Measurements from ENCODE around the gene NCAPD2.

Gene NCAPD2

DNA sequence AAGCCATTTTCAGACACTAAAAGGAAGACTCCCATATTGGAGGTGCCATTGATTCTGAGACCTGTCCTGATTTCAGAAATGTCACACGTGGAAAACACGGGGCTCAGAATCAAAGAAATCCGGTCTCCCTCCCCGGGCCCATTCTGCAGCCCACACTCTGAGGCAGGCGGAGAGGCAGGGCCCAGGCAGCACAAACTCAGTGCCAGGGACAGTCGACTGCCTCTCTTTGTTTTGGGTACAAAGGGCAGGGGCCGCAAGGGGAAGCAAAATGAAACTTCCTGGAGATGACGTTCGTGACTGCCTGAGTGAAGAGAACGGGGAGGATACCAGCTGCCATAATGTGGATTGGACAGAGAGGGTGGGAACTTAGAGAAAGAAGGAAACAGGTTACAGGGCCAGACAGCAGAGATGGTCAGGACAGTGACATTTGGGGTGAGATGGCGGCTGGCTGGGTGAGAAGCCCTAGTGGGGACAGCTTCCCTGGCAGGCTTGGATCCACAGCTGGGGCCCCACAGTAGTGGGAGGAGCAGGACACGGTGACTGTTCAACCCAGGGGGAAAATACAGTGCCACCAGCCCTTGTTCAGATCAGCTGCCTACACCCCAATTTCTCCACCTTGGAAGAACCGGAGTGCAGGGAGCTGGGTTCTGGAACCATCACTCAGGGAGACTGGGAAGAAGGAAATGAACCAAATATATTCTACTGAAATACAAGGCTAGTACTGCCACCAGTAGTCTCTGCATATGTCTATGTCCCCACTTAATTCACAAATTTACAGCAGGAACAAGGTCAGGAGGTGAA, 48.5 kb downstream of the NCAPD2 start:
- no peak overlapping the region for H3K9ac ChIP-seq
- H3K4me1 ChIP-seq, result peaks cover 8% of the 10 kb centered on the region
- H2AFZ ChIP-seq, result no peak overlapping the region
- no peak overlapping the region for H3K4me2 ChIP-seq (ENCODE audit: low read length)
- H3K4me3 ChIP-seq (ENCODE audit: low read depth, low read length), result no peak overlapping the region
- H3K79me2 ChIP-seq, result no peaks in the 10 kb centered on the region
- H3K27me3 ChIP-seq (ENCODE audit: control insufficient read depth, insufficient read depth, low read length), result no peaks in the 10 kb centered on the region
- H3K9me3 ChIP-seq (ENCODE audit: control insufficient read depth, low read length), result no peaks in the 10 kb centered on the region
- no peaks in the 10 kb centered on the region for H3K36me3 ChIP-seq (ENCODE audit: control insufficient read depth, insufficient read depth, low read length)
- H3K27ac ChIP-seq, result no peak overlapping the region
- TF ChIP-seq, protein P1, sequence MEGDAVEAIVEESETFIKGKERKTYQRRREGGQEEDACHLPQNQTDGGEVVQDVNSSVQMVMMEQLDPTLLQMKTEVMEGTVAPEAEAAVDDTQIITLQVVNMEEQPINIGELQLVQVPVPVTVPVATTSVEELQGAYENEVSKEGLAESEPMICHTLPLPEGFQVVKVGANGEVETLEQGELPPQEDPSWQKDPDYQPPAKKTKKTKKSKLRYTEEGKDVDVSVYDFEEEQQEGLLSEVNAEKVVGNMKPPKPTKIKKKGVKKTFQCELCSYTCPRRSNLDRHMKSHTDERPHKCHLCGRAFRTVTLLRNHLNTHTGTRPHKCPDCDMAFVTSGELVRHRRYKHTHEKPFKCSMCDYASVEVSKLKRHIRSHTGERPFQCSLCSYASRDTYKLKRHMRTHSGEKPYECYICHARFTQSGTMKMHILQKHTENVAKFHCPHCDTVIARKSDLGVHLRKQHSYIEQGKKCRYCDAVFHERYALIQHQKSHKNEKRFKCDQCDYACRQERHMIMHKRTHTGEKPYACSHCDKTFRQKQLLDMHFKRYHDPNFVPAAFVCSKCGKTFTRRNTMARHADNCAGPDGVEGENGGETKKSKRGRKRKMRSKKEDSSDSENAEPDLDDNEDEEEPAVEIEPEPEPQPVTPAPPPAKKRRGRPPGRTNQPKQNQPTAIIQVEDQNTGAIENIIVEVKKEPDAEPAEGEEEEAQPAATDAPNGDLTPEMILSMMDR (IDR thresholded peaks at IDR 0.05), result no peak

DNA sequence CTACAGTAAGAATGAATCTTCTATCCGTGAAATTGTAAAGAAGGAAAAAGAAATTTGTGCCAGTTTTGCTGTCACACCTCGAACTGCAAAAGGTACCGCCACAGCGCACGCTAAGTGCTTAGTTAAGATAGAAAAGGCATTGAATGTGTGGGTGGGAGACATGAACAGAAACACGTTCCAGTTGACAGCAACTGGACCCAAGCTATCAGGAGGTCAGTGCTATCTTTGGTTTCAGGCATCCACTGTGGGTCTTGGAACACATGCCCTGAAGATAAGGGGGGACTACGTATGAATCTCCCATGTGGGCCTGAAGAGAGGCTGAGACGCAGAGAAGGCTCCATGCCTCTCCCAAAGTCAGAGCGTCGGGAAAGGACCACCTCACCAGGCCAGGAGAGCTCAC, 52.1 kb downstream of the NCAPD2 start:
- no peak overlapping the region for H3K27ac ChIP-seq
- H3K36me3 ChIP-seq (ENCODE audit: control insufficient read depth, insufficient read depth, low read length), result no peaks in the 10 kb centered on the region
- no peaks in the 10 kb centered on the region for H3K27me3 ChIP-seq (ENCODE audit: control insufficient read depth, insufficient read depth, low read length)
- H3K4me3 ChIP-seq (ENCODE audit: low read depth, low read length), result no peak overlapping the region
- H3K9ac ChIP-seq, result no peak overlapping the region
- TF ChIP-seq, protein P1 (IDR thresholded peaks at IDR 0.05), result no peak
- H3K4me1 ChIP-seq, result no peaks in the 10 kb centered on the region
- no peaks in the 10 kb centered on the region for H3K9me3 ChIP-seq (ENCODE audit: control insufficient read depth, low read length)
- no peaks in the 10 kb centered on the region for H3K79me2 ChIP-seq
- no peak overlapping the region for H2AFZ ChIP-seq
- no peak overlapping the region for H3K4me2 ChIP-seq (ENCODE audit: low read length)

DNA sequence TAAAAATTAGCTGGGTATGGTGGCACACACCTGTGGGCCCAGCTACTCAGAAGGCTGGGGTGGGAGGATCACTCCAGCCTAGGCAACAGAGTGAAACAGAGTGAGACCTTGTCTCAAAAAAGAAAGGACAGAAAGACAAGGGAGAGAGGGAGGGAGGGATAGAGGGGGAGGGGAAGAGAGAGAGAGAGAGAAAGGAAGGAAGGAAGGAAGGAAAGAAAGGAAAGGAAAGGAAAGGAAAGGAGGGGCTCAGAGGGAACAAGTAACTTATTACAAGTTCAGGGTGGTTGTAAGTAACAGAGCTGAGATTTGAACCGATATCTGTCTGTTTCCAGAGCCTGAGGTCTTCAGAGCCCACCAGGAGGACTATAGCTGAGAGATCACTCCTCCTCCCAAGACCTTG, 53.7 kb downstream of the NCAPD2 start:
- H3K4me1 ChIP-seq, result peaks cover 11% of the 10 kb centered on the region
- TF ChIP-seq, protein P1 (IDR thresholded peaks at IDR 0.05), result no peak
- no peaks in the 10 kb centered on the region for H3K79me2 ChIP-seq
- H3K27me3 ChIP-seq (ENCODE audit: control insufficient read depth, insufficient read depth, low read length), result no peaks in the 10 kb centered on the region
- no peaks in the 10 kb centered on the region for H3K9me3 ChIP-seq (ENCODE audit: control insufficient read depth, low read length)
- no peak overlapping the region for H2AFZ ChIP-seq
- no peak overlapping the region for H3K27ac ChIP-seq
- no peak overlapping the region for H3K9ac ChIP-seq
- no peak overlapping the region for H3K4me2 ChIP-seq (ENCODE audit: low read length)
- H3K4me3 ChIP-seq (ENCODE audit: low read depth, low read length), result no peak overlapping the region
- no peaks in the 10 kb centered on the region for H3K36me3 ChIP-seq (ENCODE audit: control insufficient read depth, insufficient read depth, low read length)

DNA sequence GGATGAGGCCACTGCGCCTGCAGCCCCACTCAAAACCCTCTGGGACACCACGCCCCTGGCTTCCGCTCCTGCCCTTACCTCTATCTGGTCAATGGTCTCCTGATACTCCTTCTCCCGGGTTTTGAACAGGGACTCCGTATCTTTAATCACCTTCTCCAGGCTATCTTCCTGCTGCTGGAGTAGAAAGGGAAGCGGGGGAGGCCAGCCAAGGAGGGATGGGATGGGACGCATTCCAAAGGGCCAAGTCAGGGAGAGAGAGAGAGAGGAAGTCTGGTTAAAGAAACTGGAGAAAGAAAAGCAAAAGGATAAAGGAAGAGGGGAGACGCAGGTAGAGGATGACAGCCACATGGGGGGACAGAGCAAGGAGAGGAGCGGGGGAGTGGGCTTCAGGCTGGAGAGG, 54.1 kb downstream of the NCAPD2 start:
- peaks cover 15% of the 10 kb centered on the region for H3K4me1 ChIP-seq

More for the DNA sequence above, 54.1 kb downstream of the NCAPD2 start:
- Histone ChIP-seq H3K4me3 (ENCODE audit: low read depth, low read length) (no peak overlapping the region), H3K36me3 (ENCODE audit: control insufficient read depth, insufficient read depth, low read length) (no peaks in the 10 kb centered on the region), H3K27ac (no peak overlapping the region), H3K27me3 (ENCODE audit: control insufficient read depth, insufficient read depth, low read length) (no peaks in the 10 kb centered on the region), H2AFZ (no peak overlapping the region), H3K79me2 (no peaks in the 10 kb centered on the region), H3K4me2 (ENCODE audit: low read length) (no peak overlapping the region), H3K9ac (no peak overlapping the region), H3K9me3 (ENCODE audit: control insufficient read depth, low read length) (no peaks in the 10 kb centered on the region)
- TF ChIP-seq, protein P1 (IDR thresholded peaks at IDR 0.05), result no peak

Measured in parathyroid adenoma (tissue), 2 donors.